HG03103 (cell line): ENCODE data around the gene NFYC.

Experiments
- ATAC-seq: cut with Tn5 transposase; IDR thresholded peaks from one replicate; pipeline ENCODE4 v1.9.1; 2021; ENCODE audit warnings: low read depth; ENCODE audit not compliant: unreplicated experiment

The NFYC gene

DNA sequence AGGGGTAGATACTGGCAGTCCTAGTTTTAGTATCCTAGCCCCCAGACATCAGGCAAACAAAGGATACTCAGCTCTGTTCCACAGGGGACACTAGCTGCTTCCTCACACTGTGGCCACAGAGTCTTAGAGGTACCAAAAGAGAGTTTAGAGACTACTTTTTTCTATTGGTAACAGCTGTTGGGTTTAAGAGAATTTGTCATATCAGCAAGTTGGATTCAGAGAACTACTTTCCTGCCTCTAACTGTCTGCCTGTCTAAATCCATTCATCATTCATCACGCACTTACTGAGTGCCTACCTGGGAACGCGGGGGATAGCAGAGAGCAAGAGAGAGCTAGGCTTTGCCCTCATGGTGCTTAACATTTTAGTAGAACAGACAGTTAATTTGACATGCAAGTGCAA, 65.0 kb downstream of the NFYC start:
- no peak for ATAC-seq

DNA sequence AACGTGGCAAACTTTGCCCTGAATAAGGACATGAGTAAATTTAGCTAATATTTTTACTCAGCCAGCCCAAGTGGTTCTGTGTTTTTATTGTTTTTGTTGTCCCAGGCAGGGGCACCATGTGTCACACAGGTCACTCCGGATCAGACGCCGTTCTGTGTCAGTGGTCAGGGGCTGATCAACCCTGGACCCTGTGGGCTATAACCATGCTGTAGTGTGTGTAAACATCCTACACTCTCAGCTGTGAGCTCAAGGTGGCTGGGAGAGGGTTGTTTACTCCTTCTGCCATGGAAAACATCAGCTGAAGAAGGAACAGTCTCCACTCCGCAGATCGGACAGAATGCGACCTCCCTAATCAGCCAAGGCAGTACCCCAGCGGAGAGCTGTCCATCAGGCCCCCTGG, 65.6 kb downstream of the NFYC start:
- ATAC-seq, result no peak

DNA sequence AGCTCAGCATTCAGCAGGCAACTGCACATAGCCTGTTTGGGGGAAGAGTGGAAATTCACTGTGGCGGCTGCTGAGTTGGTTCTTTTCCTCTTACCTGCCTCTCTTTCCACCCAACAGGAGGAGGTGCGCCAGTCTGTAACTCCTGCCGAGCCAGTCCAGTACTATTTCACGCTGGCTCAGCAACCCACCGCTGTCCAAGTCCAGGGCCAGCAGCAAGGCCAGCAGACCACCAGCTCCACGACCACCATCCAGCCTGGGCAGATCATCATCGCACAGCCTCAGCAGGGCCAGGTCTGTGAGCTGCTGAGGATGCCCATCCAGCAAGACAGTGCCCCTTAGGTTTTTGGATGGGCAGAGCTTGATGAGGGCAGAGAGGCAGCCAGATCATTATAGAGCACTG, 66.5 kb downstream of the NFYC start:
- no peak for ATAC-seq

DNA sequence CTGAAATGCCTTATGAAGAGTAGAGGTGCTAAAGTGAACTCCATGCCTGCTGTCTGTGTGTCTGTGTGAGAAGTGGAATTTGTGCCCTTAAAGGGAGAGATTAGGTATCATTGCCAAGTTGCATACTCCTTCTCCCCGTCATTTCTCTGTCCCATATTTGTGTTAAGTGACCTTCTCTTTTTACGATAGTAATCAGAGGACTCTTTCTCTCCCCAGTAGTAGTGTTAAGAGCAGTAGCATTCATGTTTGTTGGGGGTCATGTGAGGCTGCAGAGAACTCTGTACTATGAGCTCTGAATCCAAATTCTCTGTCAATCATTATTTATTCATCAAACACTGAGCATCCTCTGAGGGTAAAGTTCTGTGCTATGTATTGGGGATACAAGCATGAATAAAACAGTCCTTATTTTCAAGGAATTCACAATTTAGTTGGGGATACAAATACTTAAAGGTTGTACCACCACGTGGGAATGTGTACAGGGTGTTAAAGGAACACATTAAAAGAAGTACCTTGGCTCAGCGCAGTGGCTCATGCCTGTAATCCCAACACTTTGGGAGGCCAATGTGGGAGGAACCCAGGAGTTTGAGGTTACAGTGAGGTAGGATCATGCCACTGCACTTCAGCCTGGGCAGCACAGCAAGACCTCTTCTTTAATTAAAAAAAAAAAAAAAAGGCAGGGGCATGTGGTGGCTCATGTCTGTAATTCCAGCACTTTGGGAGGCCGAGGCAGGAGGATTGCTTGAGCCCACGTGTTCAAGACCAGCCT, 67.3 kb downstream of the NFYC start:
- ATAC-seq, result no peak

DNA sequence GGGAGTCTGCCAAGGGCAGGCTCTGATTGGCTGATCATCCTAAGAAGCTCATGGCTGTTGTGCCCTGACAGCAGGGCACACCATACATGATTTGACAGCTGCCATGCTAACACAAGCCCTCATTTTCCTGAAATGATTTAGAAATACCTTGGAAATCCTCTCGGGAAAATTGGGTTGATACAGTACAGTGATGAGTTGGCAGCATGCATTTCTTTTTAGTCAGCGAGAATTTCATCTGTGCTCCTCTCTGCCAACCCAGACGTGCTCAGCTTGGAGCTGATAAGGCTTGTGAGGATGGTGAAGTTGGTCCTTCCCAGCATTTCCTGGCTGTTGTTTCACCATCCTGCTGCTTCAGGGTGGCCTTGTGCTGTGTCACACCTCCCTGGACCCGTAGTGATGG, 69.5 kb downstream of the NFYC start:
- ATAC-seq, result no peak

DNA sequence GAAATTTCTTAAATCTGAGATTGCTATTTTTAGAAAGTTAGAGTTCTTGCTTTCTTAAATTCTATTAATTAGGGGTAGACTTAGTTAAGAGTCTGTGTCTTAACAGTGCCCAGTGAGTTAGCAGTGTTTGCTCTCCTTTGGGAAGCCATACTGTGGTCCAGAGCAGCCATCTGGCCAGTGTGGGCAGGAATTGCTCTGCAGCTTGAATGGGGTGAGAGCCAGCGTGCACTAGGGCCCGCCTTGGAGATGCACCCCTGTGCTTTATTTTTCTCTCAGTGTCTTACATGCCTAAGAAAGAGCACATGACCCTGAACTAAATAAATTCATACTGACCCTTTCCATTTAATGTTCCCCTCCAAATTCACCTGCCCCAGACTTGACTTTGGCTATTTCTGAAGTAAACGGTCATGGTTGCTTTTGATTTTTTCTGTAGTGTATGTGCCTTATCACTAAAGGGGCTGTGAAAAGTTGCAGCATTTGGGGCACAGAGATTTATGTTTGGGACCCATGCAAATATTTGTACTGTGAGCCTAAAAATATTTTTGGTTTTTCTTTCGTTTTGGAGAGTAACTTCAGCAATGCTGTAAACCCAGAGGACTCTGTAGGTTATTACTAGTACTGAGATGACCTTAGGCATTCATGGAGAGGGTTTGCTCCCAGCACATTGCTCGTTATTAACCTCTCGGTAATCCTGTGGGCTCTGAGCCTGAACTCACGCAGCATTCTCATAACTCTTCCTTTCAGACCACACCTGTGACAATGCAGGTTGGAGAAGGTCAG, 70.8 kb downstream of the NFYC start:
- ATAC-seq, result no peak

DNA sequence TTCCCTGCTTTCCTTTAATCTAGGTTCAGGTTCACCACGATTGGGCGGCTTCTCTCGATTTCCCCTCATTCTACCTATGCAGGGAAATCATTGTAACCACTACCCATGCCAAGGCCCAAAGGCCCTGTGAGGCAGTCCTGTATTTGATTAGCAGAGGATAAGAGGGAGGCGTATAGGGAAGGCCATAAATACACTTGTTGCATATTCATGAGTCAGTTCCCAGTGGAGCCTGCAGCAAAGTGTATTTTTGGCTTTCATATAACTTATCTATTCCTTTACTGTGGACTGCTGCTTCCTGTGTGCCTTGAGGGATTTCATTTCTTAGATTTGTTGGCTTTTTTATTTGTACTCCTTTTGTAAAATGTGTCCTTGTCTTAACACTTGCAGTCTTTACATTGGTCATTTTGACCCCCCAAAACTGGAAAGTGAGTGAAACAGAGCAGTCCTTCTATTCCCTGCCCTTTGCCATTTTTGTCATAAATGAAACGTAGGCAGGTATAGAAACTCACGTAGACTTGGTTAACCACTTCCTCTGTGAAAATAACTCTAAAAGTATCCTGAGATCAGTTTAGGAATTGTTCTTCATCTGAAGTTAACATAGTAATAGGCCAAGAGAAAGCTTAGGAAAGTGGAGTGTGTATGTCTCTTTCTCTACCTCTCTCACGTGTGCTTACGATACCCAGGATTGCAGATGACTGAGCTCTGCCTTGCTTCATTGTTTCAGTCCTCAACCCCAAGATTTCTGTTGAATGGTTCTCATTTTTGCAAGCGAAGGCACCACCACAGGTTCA, 72.4 kb downstream of the NFYC start:
- ATAC-seq, result no peak

DNA sequence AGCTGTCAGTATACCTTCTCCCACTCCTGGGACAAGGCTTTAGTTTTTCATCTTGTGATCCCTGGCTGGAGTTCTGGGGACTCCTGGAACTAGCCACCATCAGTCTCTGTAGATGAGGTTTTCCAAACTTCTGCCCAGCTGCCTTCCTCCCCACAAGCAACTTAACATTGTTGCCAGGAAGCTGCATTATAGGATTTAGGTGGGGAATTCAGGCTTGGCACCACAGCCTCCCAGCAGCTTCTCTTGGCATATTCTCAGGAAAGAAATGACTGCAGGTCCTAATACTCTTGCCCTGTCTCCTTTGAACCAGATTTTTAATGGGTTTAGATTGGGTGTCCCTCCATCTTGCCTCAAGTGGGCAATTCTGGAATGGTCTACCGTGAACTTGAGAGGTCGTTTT, 73.5 kb downstream of the NFYC start:
- no peak for ATAC-seq

DNA sequence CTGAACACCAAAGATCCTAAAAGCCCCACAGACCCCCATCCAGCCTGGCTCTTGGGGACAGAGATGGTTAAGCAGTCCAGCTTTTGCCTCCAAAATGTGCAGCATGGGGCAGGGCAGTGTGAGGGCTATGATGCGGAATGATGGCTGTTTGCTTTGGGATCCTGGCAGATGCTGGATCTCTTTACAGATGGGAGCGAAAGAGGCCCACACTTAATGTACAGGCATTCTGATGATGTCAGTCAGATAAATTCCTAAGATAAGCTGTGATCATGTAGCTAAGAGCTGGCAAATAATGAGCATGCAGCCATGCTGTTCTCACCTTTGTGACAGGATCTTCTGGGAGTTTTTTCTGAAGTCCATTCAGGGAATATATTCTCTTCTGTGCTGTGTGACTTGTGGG, 74.5 kb downstream of the NFYC start:
- no peak for ATAC-seq

DNA sequence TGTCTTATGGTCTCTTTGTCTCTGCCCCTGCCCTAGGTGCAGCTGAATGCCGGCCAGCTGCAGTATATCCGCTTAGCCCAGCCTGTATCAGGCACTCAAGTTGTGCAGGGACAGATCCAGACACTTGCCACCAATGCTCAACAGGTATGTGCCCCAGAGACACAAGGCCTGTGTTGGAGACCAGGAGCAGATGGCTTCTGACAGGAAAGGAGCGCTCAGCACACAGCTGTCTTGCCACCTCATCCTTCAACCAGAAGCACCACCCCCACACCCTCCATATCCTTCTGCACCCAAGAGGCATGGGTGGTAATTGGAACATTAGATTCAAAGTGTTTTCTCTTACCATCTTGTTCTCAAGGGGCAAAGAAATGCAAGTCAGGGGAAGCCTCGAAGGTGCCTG, 75.1 kb downstream of the NFYC start:
- ATAC-seq, result no peak

DNA sequence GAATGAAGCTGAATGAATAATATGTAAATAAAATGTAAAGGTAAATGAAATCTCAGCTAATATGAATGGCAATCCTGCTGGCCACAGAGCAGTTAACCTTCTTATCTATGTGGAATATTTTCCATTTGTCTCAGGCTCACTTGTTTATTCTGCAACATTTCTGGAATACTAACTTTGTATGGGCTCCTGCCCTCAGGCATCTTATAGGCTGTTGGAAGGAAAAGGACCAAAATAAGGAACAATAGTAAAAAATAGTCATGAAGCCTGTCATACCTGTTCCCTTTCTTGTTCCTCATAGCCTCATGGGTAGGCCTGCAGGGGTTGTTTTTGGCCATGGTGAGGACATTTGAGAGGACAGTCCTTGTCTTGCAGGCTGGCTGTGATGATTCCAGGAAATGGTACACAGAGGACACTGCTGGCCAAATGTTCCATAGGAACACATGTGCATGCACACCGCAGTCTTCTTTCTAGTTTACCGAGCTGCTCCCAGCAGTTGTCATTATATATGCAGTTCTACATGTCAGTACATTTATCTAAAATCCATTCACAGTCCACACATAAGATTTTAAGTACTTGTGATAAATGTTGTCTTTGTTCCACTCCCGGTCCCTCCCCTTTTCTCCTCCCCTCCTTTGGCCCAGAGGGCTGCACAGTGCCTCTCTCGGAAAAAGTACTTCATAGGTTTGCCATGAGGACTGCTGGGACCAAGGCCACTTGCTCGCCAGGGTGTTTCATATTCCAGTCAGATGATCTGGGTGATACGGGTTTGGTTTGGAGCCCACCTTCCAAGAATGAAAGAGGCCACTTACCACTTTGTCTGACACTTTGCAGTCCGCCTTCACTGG, 76.9 kb downstream of the NFYC start:
- no peak for ATAC-seq

DNA sequence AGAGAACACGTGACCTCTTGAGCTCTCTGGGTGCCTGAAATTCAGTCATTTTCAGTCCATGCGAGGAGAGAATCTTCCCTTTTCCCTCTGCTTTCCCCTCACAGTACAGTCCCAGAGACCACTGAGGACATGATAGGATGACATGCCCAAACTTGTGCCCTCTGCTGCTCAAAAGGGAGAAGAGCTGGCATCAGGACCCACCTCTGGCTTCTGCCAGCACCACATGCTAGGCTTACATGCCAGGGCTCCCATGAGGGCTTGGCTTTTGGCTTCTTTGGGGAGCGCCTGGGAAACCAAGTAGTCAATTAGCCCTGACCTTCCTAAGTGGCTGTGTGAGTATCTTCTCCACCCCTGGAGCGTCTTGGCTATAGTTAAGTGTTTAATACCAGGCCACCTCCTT, 78.3 kb downstream of the NFYC start:
- no peak for ATAC-seq

DNA sequence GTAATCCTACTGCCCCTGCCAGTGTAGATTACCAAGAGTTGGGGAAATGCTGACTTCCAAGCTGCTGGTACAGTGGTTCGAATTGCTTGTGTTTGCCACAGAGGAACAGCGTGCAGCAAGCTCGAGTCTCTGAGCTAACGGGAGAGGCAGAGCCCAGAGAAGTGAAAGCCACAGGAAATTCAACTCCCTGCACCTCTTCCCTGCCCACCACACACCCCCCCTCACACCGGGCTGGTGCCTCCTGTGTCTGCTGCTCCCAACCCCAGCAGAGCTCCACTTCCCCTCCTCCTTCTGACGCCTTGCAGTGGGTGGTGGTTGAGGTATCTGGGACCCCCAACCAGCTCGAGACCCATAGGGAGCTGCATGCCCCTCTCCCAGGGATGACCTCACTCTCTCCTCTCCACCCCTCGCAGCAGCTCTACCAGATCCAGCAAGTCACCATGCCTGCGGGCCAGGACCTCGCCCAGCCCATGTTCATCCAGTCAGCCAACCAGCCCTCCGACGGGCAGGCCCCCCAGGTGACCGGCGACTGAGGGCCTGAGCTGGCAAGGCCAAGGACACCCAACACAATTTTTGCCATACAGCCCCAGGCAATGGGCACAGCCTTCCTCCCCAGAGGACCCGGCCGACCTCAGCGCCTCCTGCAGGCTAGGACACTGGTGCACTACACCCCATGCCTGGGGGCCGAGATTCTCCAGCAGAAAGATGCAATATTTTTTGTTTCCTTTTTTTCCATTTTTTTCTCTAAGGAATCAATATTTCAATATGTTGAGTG, 79.0 kb downstream of the NFYC start:
- ATAC-seq, result no peak

DNA sequence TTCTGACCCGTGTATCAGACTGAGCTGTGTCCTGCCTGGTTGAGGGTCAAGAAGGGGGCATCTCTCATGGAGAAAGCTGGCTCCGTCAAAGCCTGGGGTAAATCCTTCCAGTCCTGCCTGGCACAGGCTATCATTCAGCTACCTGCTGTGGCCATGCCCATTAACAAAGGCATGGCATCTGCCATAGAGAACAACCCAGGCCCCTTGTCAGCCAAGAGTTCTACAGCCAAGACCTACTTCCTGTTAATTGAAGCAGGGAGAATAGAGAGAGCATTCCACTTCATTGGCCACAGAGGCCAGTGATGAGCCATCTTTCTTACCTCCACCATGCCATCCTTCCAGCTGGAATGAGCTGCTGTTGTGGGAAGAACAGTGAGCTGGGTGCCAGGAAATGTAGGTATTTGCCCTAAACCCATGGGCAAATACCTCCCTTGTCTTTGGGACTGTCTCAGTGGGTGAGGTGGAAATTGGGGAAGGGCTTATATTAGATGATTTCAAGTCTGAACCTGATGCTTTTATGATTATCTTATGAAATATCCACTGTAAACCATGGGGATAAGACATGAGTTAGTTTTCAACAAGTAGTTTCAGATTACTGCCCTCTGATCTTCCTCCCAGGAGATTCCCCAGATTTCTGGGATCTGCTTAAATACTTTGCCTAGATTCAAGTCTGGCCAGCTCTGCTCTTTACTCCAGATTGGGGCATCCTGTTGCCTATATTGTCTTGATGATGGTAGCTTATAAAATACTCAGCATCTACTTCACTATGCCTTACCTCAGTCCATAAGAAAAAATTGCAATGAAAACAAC, 80.8 kb downstream of the NFYC start:
- no peak for ATAC-seq

DNA sequence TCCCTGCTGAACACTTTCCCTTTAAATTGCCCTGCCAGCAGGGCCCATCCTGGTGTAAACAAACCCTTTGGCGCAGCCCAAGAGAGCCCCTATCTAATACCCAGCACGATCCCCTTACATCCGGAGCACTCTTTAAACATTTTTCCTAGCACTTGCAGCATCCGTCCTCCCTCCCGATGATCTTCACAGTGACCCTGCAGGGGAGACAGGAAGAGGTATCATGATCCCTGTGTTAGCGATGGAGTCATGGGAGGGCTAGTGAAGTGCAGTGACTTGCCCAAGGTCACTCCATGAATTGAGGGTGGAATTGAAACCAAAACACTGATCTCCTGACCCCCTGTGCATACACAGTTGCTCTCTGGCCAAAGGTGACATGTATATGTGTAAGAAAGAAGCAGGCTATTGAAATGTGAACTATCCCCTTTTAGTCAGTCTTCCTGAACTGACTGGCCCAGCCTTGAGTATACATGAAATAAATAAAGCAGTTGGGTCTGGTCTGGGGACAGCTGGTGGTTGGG, 82.3 kb downstream of the NFYC start:
- ATAC-seq, result no peak

DNA sequence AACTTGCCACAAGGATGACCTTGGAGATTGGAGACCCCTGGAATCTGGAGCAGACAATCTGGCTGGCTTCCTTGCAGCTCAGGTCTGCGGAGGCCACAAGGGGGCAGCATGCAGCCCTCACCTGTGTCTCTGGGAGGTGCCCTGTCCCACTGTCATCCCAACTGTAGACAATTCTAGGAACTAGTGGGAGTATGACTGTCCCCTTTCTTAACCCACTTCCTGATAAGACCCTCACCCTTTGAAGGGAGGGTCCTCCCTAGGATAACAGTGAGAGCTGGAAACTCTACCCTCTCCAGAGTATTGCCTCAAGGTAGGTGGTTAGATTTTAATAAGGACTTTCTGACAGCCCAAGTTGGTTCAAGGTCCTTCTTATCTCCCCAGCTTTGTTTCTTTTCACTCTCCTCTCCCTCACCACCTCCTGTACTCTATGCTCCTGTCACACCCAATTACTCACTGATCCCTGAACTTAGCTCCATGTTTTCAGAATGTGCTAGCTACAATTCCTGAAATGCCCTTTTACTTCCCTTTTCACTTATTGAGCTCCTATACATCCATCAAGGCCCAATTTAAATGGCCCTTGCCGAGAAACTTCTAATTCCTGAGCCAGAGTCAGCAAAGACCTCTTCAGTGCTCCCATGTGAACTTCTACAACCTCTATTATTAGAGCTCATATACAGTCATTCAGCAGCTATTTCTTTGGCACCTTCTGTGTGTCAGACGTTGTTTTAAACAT, 82.9 kb downstream of the NFYC start:
- ATAC-seq, result no peak

DNA sequence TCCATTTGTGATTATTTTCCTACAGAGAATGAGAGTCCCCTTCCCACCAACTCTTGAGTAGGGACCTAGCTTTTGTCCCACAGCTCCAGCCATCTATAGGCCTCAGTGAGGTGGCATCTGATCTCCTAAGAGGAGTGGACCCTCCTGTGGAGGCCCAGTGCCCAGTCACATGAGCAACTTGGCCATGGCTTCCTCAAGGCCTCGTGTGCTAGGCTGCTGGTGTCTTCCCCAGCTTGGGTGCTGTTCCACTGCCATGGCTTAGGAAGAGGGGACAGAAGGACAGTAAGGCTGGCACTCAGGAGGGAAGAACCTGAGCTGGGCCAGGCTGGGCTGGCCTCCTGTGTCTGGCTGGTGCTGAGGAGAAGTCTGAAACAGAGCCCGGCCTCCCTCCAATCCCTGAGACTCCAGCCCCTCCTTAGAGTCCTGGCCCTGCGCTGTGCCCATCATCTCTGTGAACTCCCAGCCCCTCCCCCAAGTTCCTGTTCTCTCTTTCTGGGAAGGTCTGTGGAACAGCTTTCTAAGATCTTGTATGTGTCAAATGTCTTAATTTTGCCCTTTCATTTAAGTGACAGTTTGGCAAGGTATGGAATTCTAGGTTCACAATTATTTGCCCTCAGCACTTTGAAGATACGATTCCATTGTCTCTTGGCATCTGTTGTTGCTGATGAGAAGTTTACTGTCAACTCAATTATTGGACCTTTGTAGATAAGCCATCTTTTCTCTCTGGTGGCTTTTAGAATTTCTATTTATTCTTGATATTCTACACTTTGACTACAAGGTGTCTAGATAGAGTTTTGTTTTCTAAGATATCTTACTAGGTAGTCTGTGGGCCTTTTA, 85.0 kb downstream of the NFYC start:
- no peak for ATAC-seq
